GM21381 (cell line): ENCODE data around the gene ARL2.
"Not testable (repeated sequence)": the region's sequence is repeated elsewhere in the genome, so short reads cannot be mapped to it uniquely, and the experiment has no call there.

ENCODE experiments used
- ATAC-seq: cut with Tn5 transposase; IDR thresholded peaks from one replicate; pipeline ENCODE4 v1.9.1; 2021; ENCODE audit warnings: mild to moderate bottlenecking, moderate library complexity; ENCODE audit not compliant: unreplicated experiment

ARL2 gene

DNA sequence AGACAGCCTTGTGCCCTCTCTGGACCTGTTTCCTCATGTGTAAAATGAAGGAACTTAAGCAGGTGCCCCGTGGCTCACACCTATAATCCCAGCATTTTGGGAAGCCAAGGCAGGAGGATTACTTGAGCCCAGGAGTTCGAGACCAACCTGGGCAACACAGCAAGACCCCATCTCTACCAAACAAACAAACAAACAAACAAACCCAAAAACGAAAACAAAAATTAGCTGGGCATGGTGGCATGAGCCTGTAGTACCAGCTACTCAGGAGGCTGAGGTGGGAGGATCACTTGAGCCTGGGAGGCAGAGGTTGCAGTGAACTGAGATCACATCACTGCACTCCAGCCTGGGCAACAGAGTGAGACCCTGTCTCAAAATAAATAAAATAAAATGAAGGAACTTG, 10.0 kb upstream of the ARL2 start:
- not testable (repeated sequence) for ATAC-seq

DNA sequence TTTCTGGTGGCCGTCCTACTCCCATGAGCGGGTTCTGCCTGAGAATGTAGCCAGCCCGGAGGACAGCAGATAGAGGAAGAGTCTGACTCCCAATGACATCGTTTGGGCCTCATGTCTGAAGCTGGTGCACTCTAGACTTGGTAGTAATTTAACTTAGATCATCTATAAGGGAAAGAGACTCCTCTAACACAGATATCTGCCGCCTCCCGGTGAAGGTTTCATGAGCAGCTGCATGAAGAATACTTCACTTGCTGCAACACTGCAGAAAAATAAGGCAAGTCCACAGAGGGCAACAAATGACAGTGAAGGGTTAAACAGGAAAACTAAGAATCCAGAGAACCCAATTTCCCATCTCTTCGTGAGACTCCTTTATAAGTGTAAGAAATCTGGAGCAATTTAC, 5.9 kb upstream of the ARL2 start:
- no peak for ATAC-seq

DNA sequence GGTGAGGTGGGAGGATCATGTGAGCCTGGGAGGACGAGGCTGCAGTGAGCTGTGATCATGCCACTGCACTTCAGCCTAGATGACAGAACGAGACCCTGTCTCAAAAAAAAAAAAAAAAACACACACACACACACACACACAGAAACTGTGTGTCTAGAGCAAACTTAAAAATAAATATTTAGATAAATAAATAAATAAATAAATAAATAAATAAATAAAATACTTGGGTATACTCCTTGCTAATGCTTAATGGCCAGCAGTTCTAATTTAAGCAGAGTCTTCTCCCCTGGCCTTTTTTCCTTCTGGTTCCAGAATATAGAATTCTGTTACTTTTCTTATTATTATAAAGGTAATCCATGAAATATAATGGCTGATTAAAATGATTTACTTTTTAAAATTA, 5.1 kb upstream of the ARL2 start:
- ATAC-seq = no peak

DNA sequence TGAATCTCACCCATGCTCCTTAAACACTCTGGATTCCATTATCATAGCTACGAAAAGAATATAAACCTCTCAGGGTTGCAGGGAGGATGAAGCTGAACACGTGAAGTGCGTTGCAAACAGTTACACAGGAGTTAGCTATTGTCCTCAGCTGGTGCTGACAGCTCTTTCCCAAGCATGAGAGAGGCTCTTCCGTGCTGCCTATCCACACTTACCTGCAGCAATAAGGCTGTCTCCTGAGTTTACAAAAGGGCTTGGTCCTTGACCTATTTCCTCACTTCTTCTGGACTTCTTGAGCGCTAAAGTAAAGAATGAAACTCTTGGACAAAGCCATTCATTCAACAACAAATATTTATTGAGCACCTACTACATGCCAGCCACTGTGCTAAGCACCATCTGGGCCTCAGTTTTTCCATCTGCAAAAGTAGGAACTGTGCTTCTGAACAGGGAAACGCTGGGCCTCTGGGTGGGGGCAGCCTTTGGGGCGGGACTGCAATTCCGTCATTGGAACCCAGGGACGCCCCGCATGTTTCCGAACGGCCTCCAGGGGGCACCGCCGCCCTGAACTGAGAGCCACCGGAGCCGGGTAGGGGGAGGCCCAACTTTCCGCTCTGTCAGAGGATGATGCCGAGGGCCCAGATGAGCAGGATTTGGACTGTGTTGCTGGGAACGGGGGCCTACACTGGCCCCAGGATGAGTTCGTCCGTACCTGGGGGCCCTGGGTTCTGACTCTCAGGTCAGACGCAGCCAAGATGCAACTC, 651 bp upstream of the ARL2 start:
- ATAC-seq = peak; percentile 61

DNA sequence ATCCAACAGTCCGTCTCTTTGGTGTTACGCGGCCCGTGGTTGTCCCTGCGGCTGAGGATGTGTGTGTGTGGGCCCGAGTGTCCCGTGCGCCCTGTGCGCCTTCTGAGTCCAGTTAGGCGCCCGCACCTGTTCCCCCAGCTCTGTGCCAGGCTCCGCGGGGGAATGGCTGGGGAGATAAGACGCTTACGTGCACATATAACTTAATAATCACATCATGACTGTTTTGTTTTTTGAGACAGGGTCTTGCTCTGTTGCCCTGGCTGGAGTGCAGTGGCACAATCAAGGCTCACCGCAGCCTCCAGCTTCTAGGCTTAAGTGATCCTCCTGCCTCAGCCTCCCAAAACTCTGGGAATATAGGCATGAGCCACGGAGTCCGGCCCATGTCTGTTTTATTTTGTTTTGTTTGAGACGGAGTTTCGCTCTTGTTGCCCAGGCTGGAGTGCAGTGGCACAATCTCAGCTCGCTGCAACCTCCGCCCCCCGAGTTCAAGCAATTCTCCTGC, 817 bp downstream of the ARL2 start:
- no peak for ATAC-seq

DNA sequence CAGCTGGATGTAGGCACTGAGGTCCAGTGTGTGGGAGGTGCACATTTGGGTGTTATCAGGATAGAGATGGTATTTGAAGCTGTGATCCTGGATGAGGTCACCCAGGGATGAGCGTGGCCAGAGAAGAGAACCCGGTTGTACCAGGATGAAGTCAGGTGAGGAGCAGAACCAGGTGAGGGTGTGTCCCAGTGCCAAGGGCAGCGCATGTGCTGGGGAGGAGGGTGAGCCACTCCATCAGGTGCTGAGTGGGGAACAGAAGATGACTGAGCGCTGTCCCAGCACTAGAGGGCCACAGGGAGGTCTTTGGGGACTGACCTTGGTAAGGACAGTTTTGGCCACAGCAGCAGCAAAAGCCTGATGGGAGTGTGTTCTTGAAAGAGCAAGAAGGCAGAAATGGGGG, 2.7 kb downstream of the ARL2 start:
- ATAC-seq = no peak

DNA sequence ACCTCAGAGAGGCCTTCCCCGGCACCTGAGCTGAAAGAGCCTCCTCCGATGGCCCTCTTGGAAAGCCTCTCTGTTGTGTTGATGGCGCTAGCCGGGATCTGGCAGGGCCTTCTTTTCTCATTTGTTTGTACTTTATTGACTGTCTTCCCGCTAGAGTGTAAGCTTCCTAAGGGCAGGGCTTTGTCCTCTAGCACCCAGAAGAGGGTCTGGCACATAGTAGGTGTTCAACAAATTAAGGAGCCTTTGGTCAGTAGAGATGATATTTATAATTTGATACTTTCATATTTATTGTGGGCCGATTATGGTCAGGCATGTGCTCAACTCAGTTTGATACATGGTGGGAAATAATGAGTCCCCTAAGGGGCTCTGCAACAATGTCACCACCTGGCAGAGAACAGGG, 4.0 kb downstream of the ARL2 start:
- no peak for ATAC-seq

DNA sequence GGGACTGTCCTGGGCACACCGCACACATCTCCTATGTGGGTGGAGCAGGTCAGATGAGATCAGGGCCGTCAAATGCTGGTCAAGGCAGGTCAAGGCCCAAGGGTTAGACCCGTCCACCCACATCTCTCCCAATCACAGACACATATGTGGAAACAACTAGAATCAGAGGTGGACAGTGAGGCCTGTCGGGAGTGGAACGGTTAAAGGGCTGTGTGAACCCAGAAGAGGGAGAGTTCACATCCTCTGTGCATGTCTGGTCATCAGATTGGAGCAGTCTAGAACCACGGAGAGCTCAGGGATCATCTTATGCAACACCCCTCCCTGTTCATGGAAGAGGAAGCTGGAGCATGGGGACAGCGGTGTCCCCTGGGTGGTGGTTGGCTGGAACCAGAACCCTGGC, 5.9 kb downstream of the ARL2 start:
- ATAC-seq = no peak

DNA sequence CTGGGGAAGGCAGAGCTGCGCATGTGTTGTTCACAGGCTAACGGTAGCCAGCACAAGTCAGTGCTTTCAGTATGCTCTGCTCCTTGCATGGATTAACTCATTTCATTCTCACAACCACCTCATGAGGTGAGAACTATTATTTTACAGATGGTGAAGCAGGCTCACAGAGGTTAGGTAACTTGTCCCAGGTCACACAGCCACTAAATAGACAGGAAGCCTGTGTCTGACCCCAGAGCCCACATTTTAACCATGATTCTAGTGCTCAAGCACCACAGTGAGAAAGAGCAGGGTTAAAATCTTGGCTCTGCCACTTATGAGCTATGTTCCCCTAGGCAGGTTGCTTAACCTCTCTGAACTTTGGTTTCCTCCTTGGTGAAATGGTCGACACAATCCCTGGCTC, 7.0 kb downstream of the ARL2 start:
- ATAC-seq = no peak

DNA sequence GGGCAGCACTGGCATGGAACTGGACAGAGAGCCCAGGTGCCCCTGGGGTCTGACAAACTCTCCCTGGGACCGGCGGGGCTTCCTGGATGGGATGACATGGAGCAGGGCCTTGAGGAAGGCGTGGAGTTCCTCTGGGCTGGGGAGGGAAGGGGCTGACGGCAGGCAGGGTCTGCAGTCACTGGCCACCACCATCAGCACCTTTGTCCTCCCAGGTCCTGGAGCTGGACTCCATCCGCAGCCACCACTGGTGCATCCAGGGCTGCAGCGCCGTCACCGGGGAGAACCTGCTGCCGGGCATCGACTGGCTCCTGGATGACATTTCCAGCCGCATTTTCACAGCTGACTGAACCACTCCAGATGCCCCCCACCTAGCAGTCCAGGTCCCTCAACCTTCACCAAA, 7.5 kb downstream of the ARL2 start:
- no peak for ATAC-seq

DNA sequence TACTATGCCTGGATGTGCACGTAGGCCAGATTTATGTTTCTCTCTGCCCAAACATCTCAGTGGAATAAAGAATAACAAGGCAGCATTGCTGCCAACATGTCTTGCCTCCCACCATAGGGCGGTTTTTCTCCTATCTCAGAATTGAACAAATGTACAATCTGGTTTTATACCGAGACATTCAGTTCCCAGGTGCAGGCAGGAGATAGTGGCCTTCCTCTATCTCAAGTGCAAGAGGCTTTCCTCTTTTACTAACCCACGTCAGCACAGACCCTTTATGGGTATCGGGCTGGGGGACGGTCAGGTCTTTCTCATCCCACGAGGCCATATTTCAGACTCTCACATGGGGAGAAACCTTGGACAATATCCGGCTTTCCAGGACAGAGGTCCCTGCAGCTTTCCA, 9.5 kb downstream of the ARL2 start:
- not testable (repeated sequence) for ATAC-seq

DNA sequence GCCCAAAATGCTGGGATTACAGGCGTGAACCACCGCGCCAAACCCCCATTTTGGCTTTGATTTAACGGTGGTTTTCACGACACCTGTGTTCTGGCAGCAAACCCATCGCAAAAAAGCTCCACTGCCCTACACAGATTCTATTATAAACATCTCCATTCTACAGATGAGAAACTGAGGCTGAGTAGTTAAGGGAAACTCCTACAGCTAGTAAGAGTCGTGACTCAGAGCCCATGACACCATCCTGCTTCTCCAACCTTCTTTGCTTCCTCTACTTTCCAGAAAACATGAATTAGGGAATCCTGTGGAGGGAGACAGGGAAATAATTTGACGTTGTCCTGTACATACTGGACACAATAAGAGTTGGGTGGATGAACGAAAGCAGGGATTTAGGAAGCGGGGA, 12.8 kb downstream of the ARL2 start:
- ATAC-seq = no peak

DNA sequence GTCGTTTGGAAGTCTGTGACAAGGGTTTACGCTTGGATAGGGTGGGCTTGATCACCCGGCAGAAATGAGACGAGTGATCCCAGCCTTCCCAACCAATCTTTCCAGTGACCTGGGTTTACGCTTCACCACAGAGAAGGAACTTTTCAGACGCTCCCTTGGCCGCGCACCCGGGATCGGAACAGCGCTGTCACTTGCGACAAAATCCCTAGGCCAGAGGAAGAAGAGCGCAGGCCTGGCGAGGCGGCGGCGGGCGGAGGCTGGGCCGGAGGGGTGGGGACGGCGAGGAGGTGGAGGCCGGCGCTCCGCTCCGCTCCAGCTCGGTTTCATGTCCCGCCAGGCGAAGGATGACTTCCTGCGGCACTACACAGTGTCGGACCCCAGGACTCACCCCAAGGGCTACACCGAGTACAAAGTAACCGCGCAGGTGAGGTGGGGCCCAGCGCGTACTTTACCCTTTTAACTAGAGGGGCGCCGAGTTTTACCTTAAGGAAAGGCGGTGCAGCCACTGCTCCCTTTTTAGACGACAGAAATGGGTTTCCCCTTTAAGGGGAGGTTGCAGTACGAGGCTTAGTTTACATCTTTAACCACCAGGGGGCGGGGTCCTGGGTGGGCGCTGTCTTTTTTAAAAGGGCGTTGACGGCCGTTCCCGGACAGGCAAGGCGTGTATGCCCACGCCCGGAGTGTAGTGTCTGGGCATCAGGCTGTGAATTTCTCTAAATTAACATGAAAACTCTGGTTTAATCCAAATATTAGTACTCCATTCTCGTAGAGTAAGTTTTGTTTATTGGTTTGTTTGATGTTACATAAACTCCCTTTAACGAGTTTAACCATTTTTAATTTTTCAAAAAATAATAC, 13.5 kb downstream of the ARL2 start, which contains the start of gene SNX15:
Gene SNX15 (plus strand): TSS at position 227 of the 855 bp plus-strand sequence. CDS start 99 bp downstream, at position 326.
- peak; percentile 85 for ATAC-seq

DNA sequence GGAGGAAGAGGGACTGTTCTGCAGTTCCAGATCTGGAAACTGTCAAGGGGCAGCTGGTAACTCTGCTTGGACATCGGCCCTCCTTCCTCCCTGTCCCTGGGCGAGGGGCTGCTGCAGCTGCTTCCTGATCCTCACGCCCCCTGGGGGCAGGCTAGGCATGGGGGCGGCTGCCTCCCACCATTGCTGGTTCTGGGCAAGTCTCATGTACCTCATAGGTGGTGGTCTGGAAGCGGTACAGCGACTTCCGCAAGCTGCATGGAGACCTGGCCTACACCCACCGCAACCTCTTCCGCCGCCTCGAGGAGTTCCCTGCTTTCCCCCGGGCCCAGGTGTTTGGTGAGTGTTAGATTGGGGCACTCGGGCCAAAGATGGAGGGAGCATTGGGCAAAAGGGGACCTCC, 18.3 kb downstream of the ARL2 start:
- no peak for ATAC-seq

DNA sequence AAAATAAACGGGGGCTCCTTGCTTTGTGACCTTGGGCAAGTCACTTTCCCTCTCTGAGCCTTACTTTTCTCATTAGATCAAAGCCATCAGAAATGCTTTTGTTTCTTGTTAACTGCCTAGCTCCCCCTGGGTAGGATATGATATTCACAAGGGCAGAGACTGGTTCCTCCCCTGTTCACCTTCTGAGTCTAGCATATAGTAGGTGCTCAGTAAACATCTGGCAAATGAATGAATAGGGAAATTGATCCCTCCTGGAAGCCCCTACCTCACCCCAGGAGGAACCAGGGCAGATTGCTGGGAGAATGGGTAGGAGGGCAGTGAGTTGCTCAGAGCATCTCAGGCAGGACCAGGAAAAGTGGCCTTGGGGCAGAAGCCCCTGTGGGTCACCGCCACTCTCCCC, 20.5 kb downstream of the ARL2 start:
- no peak for ATAC-seq

DNA sequence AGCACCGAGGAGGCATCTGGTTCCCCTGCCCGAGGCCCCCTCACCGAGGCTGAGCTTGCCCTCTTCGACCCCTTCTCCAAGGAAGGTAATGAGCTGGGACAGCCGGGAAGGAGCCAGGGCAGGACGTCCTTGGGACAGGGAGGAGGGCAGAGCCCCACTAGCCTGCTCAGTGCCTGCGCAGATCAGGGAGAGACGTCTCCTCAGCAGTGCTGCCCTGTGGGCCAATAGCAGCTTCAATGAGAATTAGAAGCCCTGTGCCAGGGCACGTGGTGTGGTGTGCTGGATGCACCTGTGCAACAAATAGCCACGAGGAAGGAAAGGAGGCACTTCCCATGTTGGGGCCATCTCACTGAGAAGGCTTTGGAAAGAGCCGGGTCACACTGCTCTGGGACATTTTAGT, 21.6 kb downstream of the ARL2 start:
- ATAC-seq = no peak

DNA sequence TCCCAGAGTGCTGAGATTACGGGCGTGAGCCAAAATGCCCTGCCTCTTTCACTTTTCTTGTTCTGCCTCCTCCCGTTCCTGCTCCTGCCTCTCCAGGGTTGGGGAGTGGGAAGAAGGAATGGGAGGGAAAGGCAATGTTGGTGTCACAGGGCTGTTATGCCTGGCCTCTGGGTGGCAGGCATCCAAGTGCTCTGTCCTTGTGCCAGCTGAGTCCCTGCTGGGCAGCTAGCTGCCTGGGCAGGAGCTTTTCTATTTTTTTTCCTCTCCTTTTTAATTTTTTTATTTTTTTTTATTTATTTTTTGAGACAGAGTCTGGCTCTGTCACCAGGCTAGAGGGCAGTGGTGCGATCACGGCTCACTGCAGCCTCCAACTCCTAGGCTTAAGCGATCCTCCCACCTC, 23.0 kb downstream of the ARL2 start:
- no peak for ATAC-seq

DNA sequence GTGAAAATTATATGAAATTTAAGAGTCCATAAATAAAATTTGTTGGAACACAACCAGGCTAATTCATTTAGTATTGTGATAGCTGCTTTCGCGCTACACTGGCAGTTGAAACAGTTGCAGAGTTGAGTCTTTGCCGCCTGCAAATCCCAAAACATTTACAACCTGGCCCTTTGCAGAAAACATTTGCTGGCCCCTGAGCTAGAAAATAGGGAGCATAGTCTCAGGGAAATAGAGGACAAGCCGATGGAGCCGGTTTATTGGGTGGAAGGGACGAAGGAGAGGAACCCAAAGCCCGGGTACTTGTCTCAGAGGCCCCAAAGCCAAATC, 26.5 kb downstream of the ARL2 start:
- no peak for ATAC-seq

DNA sequence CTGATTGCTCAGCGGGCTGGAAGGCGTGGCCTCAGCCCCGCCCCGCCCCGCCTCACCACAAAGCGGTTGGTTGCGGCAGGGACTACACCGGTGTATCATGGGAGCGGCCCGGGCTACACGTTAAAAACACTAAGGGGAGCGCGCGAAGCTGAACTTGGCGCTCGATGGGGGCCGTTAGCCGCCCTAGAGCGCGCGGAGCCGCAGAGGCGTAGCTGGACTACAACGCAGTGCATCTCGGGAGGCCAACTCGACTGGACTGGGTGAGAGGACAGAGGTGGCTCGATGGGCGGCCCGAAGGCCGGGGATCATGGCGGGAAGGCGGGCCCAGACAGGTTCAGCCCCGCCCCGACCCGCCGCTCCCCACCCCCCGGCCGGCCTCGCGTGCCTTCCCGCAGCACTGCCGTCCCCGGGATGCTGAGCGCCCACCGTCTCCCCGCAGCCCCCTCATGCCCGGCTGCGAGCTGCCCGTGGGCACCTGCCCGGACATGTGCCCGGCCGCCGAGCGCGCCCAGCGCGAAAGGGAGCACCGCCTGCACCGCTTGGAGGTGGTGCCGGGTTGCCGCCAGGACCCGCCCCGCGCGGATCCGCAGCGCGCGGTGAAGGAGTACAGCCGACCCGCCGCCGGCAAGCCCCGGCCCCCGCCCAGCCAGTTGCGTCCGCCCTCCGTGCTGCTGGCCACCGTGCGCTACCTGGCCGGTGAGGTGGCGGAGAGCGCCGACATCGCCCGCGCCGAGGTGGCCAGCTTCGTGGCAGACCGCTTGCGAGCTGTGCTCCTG, 27.1 kb downstream of the ARL2 start, which contains the start of gene SAC3D1:
Gene SAC3D1 (plus strand): TSS at position 364 of the 776 bp plus-strand sequence. CDS start 83 bp downstream, at position 447.
- peak; percentile 81 for ATAC-seq

DNA sequence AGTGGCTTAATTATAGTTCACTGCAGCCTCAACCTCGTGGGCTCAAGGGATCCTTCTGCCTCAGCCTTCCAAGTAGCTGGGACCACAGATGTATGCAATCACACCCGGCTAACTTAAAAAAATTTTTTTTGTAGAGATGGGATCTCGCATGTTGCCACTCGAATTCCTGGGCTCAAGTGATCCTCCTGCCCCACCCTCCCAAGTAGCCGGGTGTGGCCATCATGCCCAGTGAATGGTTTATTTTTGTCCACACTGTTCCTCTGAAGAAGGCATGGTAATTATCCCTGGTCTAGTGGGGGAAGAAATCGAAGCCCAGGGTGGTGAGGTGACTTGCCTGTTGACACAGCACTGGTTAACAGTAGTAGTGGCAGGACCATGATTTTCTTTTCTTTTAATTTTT, 28.9 kb downstream of the ARL2 start:
- ATAC-seq = no peak

DNA sequence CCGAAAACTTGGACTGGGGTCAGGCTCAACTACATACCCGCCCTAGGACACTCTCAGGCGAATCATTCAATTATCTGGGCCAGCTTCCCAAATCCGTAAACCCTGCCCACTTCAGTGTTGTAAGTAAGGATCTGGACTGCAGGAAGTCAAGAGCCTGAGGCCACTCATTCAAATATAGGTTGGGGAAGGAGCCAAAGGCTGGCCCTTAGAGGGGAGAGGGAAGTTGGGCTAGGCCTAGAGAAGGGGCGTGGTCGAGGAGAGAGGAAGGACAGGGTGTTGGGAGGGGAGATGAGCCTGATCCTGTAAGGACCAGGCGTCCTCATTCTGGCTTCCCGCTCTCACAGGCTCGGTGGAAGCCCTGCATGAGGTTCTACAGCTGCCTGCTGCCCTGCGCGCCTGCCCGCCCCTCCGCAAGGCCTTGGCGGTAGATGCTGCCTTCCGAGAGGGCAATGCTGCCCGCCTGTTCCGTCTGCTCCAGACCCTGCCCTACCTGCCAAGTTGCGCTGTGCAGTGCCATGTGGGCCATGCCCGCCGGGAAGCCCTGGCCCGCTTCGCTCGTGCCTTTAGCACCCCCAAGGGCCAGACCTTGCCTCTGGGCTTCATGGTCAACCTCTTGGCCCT, 30.0 kb downstream of the ARL2 start:
- ATAC-seq = no peak
